B cell (primary cell): ENCODE measurements around the gene GFM2.
"Not testable (repeated sequence)": the region's sequence is repeated elsewhere in the genome, so short reads cannot be mapped to it uniquely, and the experiment has no call there.

Source experiments
- EZH2 ChIP-seq: IDR thresholded peaks from 2 replicates; pipeline ENCODE4 v1.6.1; 2012; ENCODE audit warnings: borderline replicate concordance, low read depth, mild to moderate bottlenecking, moderate library complexity, low read length; ENCODE audit not compliant: insufficient read depth, poor library complexity, severe bottlenecking
- TF ChIP-seq, protein P1 (sequence below): fragments of 200-600 bp; IDR thresholded peaks from one replicate; pipeline ENCODE4 v1.8.0; 2022; ENCODE audit warnings: antibody characterized with exemption, mild to moderate bottlenecking

DNA sequence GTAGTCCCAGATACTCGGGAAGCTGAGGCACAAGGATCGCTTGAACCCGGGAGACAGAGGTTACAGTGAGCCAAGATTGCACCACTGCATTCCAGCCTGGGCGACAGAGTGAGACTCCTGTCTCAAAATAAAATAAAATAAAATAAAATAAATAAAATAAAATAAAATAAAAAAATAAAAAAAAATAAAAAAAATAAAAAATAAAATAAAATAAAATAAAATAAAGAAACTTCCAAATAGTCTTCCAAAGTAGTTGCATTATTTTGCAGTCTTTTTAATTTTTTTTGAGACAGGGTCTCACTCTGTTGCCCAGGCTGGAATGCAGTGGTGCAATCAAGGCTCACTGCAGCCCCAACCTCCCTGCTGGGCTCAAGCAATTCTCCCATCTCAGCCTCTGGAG lies 18.2 kb downstream of the GFM2 start:
- TF ChIP-seq, protein P1, sequence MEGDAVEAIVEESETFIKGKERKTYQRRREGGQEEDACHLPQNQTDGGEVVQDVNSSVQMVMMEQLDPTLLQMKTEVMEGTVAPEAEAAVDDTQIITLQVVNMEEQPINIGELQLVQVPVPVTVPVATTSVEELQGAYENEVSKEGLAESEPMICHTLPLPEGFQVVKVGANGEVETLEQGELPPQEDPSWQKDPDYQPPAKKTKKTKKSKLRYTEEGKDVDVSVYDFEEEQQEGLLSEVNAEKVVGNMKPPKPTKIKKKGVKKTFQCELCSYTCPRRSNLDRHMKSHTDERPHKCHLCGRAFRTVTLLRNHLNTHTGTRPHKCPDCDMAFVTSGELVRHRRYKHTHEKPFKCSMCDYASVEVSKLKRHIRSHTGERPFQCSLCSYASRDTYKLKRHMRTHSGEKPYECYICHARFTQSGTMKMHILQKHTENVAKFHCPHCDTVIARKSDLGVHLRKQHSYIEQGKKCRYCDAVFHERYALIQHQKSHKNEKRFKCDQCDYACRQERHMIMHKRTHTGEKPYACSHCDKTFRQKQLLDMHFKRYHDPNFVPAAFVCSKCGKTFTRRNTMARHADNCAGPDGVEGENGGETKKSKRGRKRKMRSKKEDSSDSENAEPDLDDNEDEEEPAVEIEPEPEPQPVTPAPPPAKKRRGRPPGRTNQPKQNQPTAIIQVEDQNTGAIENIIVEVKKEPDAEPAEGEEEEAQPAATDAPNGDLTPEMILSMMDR: not testable (repeated sequence)
- not testable (repeated sequence) for TF ChIP-seq EZH2
